KMS-11 (cell line): ENCODE data around the gene NRIP3.
"Not testable (repeated sequence)": the region's sequence is repeated elsewhere in the genome, so short reads cannot be mapped to it uniquely, and the experiment has no call there.

Experiments used
- H2AFZ ChIP-seq: fragments of 200-600 bp; sonication (generic); 2 replicates; pipeline ENCODE4 v1.6.1; 2016; ENCODE audit warnings: antibody characterized with exemption, mixed run types, low read depth
- H3K27ac ChIP-seq: fragments of 200-600 bp; sonication (generic); 2 replicates; pipeline ENCODE4 v1.6.1; 2016; ENCODE audit warnings: mild to moderate bottlenecking, mixed run types
- H3K27me3 ChIP-seq: fragments of 200-600 bp; sonication (generic); 2 replicates; pipeline ENCODE4 v1.6.1; 2017; ENCODE audit warnings: mild to moderate bottlenecking, low read depth, mixed run types, moderate library complexity; ENCODE audit not compliant: insufficient read depth
- H3K36me3 ChIP-seq: fragments of 200-600 bp; sonication (generic); 2 replicates; pipeline ENCODE4 v1.6.1; 2017; ENCODE audit warnings: mild to moderate bottlenecking, mixed run types; ENCODE audit not compliant: insufficient read depth
- H3K4me1 ChIP-seq: fragments of 200-600 bp; sonication (generic); 2 replicates; pipeline ENCODE4 v1.6.1; 2016; ENCODE audit warnings: mild to moderate bottlenecking, low read depth, mixed run types; ENCODE audit not compliant: poor library complexity, severe bottlenecking
- H3K4me2 ChIP-seq: fragments of 200-600 bp; sonication (generic); 2 replicates; pipeline ENCODE4 v1.7.0; 2016; ENCODE audit warnings: mild to moderate bottlenecking, mixed run types
- H3K4me3 ChIP-seq: fragments of 200-600 bp; sonication (generic); IDR thresholded peaks from 2 replicates; pipeline ENCODE4 v1.6.1; 2017; ENCODE audit warnings: low read depth, low read length, mixed read lengths; ENCODE audit not compliant: insufficient read depth
- H3K79me2 ChIP-seq: fragments of 200-600 bp; sonication (generic); 2 replicates; pipeline ENCODE4 v1.6.1; 2016; ENCODE audit warnings: low read depth, mixed run types; ENCODE audit not compliant: insufficient read depth
- H3K9ac ChIP-seq: fragments of 200-600 bp; sonication (generic); 2 replicates; pipeline ENCODE4 v1.6.1; 2016; ENCODE audit warnings: mild to moderate bottlenecking, mixed run types
- H4K20me1 ChIP-seq: fragments of 200-600 bp; sonication (generic); 2 replicates; pipeline ENCODE4 v1.6.1; 2016; ENCODE audit warnings: mild to moderate bottlenecking, mixed run types; ENCODE audit not compliant: insufficient read depth
- TF ChIP-seq, protein P1 (sequence below): fragments of 200-600 bp; sonication (generic); conservative IDR thresholded peaks from 2 replicates; pipeline ENCODE4 v1.6.1; 2017; ENCODE audit warnings: low read depth, mild to moderate bottlenecking, antibody characterized with exemption, low read length, moderate library complexity, mixed read lengths

The NRIP3 gene

GRCh38 chr11:9016916-9017642, 13.3 kb upstream of the NRIP3 start:
- Histone ChIP-seq H3K79me2 (no peaks in the 10 kb centered on the region), H3K27me3 (no peaks in the 10 kb centered on the region), H3K9ac (no peak overlapping the region), H3K27ac (no peak overlapping the region), H3K4me1 (no peaks in the 10 kb centered on the region), H4K20me1 (no peaks in the 10 kb centered on the region), H3K4me2 (no peak overlapping the region), H3K4me3 (no peak overlapping the region), H2AFZ (no peak overlapping the region), H3K36me3 (no peaks in the 10 kb centered on the region)
- TF ChIP-seq, protein P1, sequence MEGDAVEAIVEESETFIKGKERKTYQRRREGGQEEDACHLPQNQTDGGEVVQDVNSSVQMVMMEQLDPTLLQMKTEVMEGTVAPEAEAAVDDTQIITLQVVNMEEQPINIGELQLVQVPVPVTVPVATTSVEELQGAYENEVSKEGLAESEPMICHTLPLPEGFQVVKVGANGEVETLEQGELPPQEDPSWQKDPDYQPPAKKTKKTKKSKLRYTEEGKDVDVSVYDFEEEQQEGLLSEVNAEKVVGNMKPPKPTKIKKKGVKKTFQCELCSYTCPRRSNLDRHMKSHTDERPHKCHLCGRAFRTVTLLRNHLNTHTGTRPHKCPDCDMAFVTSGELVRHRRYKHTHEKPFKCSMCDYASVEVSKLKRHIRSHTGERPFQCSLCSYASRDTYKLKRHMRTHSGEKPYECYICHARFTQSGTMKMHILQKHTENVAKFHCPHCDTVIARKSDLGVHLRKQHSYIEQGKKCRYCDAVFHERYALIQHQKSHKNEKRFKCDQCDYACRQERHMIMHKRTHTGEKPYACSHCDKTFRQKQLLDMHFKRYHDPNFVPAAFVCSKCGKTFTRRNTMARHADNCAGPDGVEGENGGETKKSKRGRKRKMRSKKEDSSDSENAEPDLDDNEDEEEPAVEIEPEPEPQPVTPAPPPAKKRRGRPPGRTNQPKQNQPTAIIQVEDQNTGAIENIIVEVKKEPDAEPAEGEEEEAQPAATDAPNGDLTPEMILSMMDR: no peak

GRCh38 chr11:9015677-9016076, 11.9 kb upstream of the NRIP3 start:
- Histone ChIP-seq H3K9ac (no peak overlapping the region), H3K79me2 (no peaks in the 10 kb centered on the region), H3K4me1 (no peaks in the 10 kb centered on the region), H2AFZ (no peak overlapping the region), H3K27ac (no peak overlapping the region), H3K4me2 (no peak overlapping the region), H3K36me3 (no peaks in the 10 kb centered on the region), H3K4me3 (no peak overlapping the region), H3K27me3 (no peaks in the 10 kb centered on the region), H4K20me1 (no peaks in the 10 kb centered on the region)
- TF ChIP-seq, protein P1: peak; percentile 83

GRCh38 chr11:9014826-9015225, 11.0 kb upstream of the NRIP3 start:
- TF ChIP-seq, protein P1: no peak
- no peak overlapping the region for H3K9ac ChIP-seq

DNA sequence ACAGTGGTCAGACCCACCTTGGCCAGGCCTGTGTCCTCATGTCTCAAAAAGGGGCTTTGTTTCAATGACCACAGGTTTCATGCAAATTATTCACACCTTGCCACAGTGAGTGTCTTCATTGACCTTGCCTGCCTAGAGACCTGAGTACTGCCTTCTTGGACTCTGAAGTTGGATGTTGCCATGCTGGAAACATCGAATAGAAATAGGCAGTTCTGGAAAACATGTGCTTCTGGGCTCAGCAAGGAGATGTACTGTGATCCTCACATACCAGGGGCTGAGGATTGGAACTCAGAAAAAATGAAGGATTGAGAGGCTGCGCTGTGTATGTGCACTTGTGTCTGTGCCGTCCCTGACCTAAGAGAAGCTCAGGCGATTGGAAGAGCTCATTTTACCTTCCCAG, 9.6 kb upstream of the NRIP3 start:
- Histone ChIP-seq H3K27me3 (no peaks in the 10 kb centered on the region), H3K4me1 (no peaks in the 10 kb centered on the region), H3K36me3 (no peaks in the 10 kb centered on the region), H3K79me2 (no peaks in the 10 kb centered on the region), H3K27ac (no peak overlapping the region), H2AFZ (no peak overlapping the region), H3K4me2 (no peak overlapping the region), H3K9ac (no peak overlapping the region), H3K4me3 (no peak overlapping the region), H4K20me1 (no peaks in the 10 kb centered on the region)
- TF ChIP-seq, protein P1: no peak

More at GRCh38 chr11:9014826-9015225, 11.0 kb upstream of the NRIP3 start:
- H2AFZ ChIP-seq: no peak overlapping the region
- no peak overlapping the region for H3K27ac ChIP-seq
- H3K4me1 ChIP-seq: no peaks in the 10 kb centered on the region
- H3K79me2 ChIP-seq: no peaks in the 10 kb centered on the region
- no peaks in the 10 kb centered on the region for H4K20me1 ChIP-seq
- no peak overlapping the region for H3K4me2 ChIP-seq
- no peaks in the 10 kb centered on the region for H3K27me3 ChIP-seq
- no peaks in the 10 kb centered on the region for H3K36me3 ChIP-seq
- H3K4me3 ChIP-seq: no peak overlapping the region

- H4K20me1 ChIP-seq, H2AFZ ChIP-seq, H3K27ac ChIP-seq, H3K36me3 ChIP-seq, H3K79me2 ChIP-seq, H3K4me2 ChIP-seq, H3K27me3 ChIP-seq, H3K4me1 ChIP-seq, H3K9ac ChIP-seq, H3K4me3 ChIP-seq: not testable (repeated sequence)
Measured at GRCh38 chr11:9009538-9009937, 5.7 kb upstream of the NRIP3 start.
